ENCODE results near the gene ASNSD1.
A peak's percentile ranks its signal among the peaks of the same experiment; 100 is the strongest.

The ASNSD1 gene

DNA sequence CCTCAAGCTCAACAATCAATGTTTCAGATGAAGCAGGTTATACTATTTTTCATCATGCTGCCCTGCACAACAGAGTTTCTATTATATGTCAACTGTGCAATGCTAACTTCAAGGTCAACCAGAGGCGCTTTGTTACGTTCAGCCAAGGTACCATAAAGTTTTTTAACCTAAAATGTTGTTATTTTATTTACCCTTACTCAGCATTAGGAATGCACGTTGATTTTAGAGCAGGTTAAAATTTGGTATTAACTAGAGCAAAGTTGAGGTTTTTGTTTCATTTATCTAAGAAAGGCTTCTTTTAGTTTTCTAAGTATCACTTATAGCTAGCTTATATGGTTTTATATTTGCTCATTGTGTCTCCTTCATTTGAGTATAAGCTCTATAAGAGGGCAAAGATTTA lies 35.0 kb downstream of the ASNSD1 start:
- no peaks in the 10 kb centered on the region for H3K4me1 ChIP-seq (ENCODE audit: control insufficient read depth, low read length)
- no peaks in the 10 kb centered on the region for H3K36me3 ChIP-seq (ENCODE audit: control insufficient read depth, low read length)
- no peaks in the 10 kb centered on the region for H3K9me3 ChIP-seq (ENCODE audit: control insufficient read depth, insufficient read depth, low read length)
- no peak overlapping the region for H3K4me3 ChIP-seq (ENCODE audit: low read length)
- no peaks in the 10 kb centered on the region for H3K79me2 ChIP-seq (ENCODE audit: control insufficient read depth, low read length)
- no peak for TF ChIP-seq EZH2phosphoT487 (IDR thresholded peaks at IDR 0.05; ENCODE audit: borderline replicate concordance, low read length)
- TF ChIP-seq, protein P1, sequence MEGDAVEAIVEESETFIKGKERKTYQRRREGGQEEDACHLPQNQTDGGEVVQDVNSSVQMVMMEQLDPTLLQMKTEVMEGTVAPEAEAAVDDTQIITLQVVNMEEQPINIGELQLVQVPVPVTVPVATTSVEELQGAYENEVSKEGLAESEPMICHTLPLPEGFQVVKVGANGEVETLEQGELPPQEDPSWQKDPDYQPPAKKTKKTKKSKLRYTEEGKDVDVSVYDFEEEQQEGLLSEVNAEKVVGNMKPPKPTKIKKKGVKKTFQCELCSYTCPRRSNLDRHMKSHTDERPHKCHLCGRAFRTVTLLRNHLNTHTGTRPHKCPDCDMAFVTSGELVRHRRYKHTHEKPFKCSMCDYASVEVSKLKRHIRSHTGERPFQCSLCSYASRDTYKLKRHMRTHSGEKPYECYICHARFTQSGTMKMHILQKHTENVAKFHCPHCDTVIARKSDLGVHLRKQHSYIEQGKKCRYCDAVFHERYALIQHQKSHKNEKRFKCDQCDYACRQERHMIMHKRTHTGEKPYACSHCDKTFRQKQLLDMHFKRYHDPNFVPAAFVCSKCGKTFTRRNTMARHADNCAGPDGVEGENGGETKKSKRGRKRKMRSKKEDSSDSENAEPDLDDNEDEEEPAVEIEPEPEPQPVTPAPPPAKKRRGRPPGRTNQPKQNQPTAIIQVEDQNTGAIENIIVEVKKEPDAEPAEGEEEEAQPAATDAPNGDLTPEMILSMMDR (IDR thresholded peaks at IDR 0.05; ENCODE audit: low read depth, low read length, poor library complexity, severe bottlenecking): no peak
- H3K9me2 ChIP-seq (replicated peaks; ENCODE audit: control insufficient read depth, low read length): no peaks in the 10 kb centered on the region
- H3F3A ChIP-seq (ENCODE audit: control insufficient read depth, insufficient read depth): no peaks in the 10 kb centered on the region
- no peak overlapping the region for H3K4me2 ChIP-seq (ENCODE audit: low read length)
- no peaks in the 10 kb centered on the region for H4K20me1 ChIP-seq (ENCODE audit: control insufficient read depth, insufficient read depth, low read depth, low read length)
- no peaks in the 10 kb centered on the region for H3K27me3 ChIP-seq (ENCODE audit: control insufficient read depth, low read length)
- H3K27ac ChIP-seq (ENCODE audit: low read depth, low read length): no peak overlapping the region

DNA sequence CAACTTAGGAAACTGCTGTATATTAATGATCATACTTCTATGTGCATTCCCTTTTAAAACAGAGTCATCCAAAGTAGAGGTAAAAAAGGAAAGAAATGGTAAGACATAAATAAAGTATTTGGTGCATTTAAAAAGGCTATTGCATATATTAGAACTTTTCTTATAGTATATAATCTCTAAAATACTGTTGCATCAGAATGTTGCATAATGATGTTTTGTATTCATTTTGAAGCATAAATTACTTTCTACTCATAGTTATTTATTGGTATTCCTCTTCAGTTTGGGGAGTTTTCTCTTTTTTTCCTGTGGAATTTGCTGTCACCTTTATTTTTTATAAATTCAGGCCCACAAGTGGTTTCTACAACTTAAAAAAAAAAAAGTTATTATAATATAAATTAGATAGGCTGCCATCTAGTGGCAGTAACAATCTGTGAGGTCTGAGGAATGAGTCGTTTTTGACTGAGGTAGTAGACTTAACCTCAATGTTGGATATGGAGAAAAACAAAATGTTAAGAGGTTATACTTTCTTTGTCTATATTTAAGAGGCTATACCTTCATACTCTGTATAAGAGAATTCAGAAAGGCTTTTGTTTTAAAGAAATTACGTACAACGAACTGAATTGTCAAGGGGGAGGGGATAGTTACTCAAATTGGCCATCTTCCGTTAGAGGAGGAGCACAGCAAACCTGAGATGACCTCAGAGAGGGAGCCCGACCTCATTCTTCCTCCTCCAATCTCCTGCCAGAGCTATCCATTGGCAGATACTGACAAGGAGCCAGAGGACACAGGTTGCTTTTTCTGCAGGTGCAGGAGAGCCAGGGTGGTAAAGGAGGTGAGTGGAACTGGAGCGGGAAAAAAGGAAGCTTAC lies 37.0 kb downstream of the ASNSD1 start:
- no peaks in the 10 kb centered on the region for H3K36me3 ChIP-seq (ENCODE audit: control insufficient read depth, low read length)
- no peak overlapping the region for H3K4me2 ChIP-seq (ENCODE audit: low read length)
- H3K9me2 ChIP-seq (replicated peaks; ENCODE audit: control insufficient read depth, low read length): no peaks in the 10 kb centered on the region
- TF ChIP-seq, protein P1 (IDR thresholded peaks at IDR 0.05; ENCODE audit: low read depth, low read length, poor library complexity, severe bottlenecking): peak; percentile 2
- TF ChIP-seq EZH2phosphoT487 (IDR thresholded peaks at IDR 0.05; ENCODE audit: borderline replicate concordance, low read length): no peak
- H3K27me3 ChIP-seq (ENCODE audit: control insufficient read depth, low read length): no peaks in the 10 kb centered on the region
- H3K27ac ChIP-seq (ENCODE audit: low read depth, low read length): no peak overlapping the region
- H4K20me1 ChIP-seq (ENCODE audit: control insufficient read depth, insufficient read depth, low read depth, low read length): no peaks in the 10 kb centered on the region
- no peaks in the 10 kb centered on the region for H3K4me1 ChIP-seq (ENCODE audit: control insufficient read depth, low read length)
- no peak overlapping the region for H3K4me3 ChIP-seq (ENCODE audit: low read length)
- H3K9me3 ChIP-seq (ENCODE audit: control insufficient read depth, insufficient read depth, low read length): no peaks in the 10 kb centered on the region
- H3K79me2 ChIP-seq (ENCODE audit: control insufficient read depth, low read length): no peaks in the 10 kb centered on the region
- no peaks in the 10 kb centered on the region for H3F3A ChIP-seq (ENCODE audit: control insufficient read depth, insufficient read depth)

- Histone ChIP-seq H3K36me3 (ENCODE audit: control insufficient read depth, low read length) (no peaks in the 10 kb centered on the region), H3K4me3 (ENCODE audit: low read length) (no peak overlapping the region), H3K9me3 (ENCODE audit: control insufficient read depth, insufficient read depth, low read length) (no peaks in the 10 kb centered on the region), H3K4me1 (ENCODE audit: control insufficient read depth, low read length) (no peaks in the 10 kb centered on the region), H4K20me1 (ENCODE audit: control insufficient read depth, insufficient read depth, low read depth, low read length) (no peaks in the 10 kb centered on the region), H3K9me2 (replicated peaks; ENCODE audit: control insufficient read depth, low read length) (no peaks in the 10 kb centered on the region), H3K27ac (ENCODE audit: low read depth, low read length) (no peak overlapping the region), H3K79me2 (ENCODE audit: control insufficient read depth, low read length) (no peaks in the 10 kb centered on the region), H3K4me2 (ENCODE audit: low read length) (no peak overlapping the region), H3F3A (ENCODE audit: control insufficient read depth, insufficient read depth) (no peaks in the 10 kb centered on the region), H3K27me3 (ENCODE audit: control insufficient read depth, low read length) (no peaks in the 10 kb centered on the region)
- no peak for TF ChIP-seq EZH2phosphoT487 (IDR thresholded peaks at IDR 0.05; ENCODE audit: borderline replicate concordance, low read length)
- TF ChIP-seq, protein P1 (IDR thresholded peaks at IDR 0.05; ENCODE audit: low read depth, low read length, poor library complexity, severe bottlenecking): no peak
Measured at GRCh38 chr2:189700681-189701080, 39.4 kb downstream of the ASNSD1 start.
